Psoas muscle (tissue), 8 donors: ENCODE data around the gene MARCO. TPM values are rescaled to one million over a fixed set of nuclear protein-coding genes. Genes with fewer than 3 reads are reported as not detected.
"Not testable (repeated sequence)": the region's sequence is repeated elsewhere in the genome, so short reads cannot be mapped to it uniquely, and the experiment has no call there.

Source experiments
- ATAC-seq, 4 donors: fragments of 200-7000 bp; cut with Tn5 transposase; one replicate each; pipeline ENCODE4 v1.9.1; 2020; ENCODE audit warnings: moderate library complexity in 3 of 4, mild to moderate bottlenecking in 2 of 4
- DNase-seq, 2 donors: peaks; one replicate each; pipeline ENCODE4 v3.0.0-alpha.2; 2020
- H3K27ac ChIP-seq: fragments of 200-600 bp; one replicate; pipeline ENCODE4 v1.8.0; 2022
- H3K27me3 ChIP-seq, 3 donors: fragments of 200-600 bp in 1 of 3; one replicate each; pipeline versions ENCODE4 v1.6.1 to v1.8.0; 2013 to 2022; ENCODE audit warnings: low read length in 2 of 3, mild to moderate bottlenecking in 2 of 3, moderate library complexity in 1 of 3; ENCODE audit not compliant: insufficient read depth in 3 of 3
- H3K36me3 ChIP-seq, 2 donors: fragments of 200-600 bp in 1 of 2; one replicate each; pipeline versions ENCODE4 v1.6.1 to v1.8.0; 2013 to 2022; ENCODE audit warnings: low read depth in 1 of 2, mild to moderate bottlenecking in 1 of 2, moderate library complexity in 1 of 2; ENCODE audit not compliant: insufficient read depth in 1 of 2
- H3K4me1 ChIP-seq: fragments of 200-600 bp; one replicate; pipeline ENCODE4 v1.8.0; 2022
- H3K4me3 ChIP-seq: fragments of 200-600 bp; one replicate; pipeline ENCODE4 v1.8.0; 2022; ENCODE audit warnings: mild to moderate bottlenecking
- H3K9me3 ChIP-seq: fragments of 200-600 bp; one replicate; pipeline ENCODE4 v1.8.0; 2022
- WGBS, 3 donors: extraction: QIAGEN DNeasy Blood & Tissue Kit; methylation state at CpG; one replicate each; pipeline versions ENCODE4 v1.1.6 to v1.1.7; 2013; 5-methylcytosine and 5-hydroxymethylcytosine counted together
- intact Hi-C, 2 donors: fragments of 100-400 bp; cut with DNase I; formaldehyde crosslinking; loops; one replicate each; pipeline versions ENCODE4 v1.11.0 to v1.14.2; 2022
- polyA plus RNA-seq, 3 donors: library from polyadenylated mRNA; stranded (reverse); fragments of 200-250 nt; gene quantifications; one replicate each; pipeline ENCODE4 v1.2.3, GENCODE V29; 2013
- total RNA-seq, 4 donors: library from RNA; stranded (reverse); fragmentation: NEBNext Ultra II Directional in 2 of 4; extraction: Animal tissue kit (Norgen Biotek cat#: 25700) in 2 of 4; gene quantifications; one replicate each; pipeline versions ENCODE4 v1.2.1 to v1.2.4, GENCODE V29; 2021 to 2023
- TF ChIP-seq, protein P1 (sequence below): fragments of 200-600 bp; IDR thresholded peaks from one replicate; pipeline ENCODE4 v1.8.0; 2022; ENCODE audit warnings: antibody characterized with exemption
- donor health status: healthy with polysubstance abuse.
- donor health status: DM: no; HTN: no; CAD: no; lungs with moderate emphysema.
- donor health status: Bipolar disorder and iron deficiency.
- donor health status: healthy.
- donor health status: DM: yes; HTN: yes; CAD: no.
- donor health status: DM: no; HTN: no; CAD: no.
- donor health status: DM: no; HTN: no; CAD: no.
- donor health status: DM: yes; HTN: yes; CAD: no.

Gene MARCO
- total and polyA plus RNA-seq, 7 donors, result 0.18 to 6.1 (median 2.6) TPM

DNA sequence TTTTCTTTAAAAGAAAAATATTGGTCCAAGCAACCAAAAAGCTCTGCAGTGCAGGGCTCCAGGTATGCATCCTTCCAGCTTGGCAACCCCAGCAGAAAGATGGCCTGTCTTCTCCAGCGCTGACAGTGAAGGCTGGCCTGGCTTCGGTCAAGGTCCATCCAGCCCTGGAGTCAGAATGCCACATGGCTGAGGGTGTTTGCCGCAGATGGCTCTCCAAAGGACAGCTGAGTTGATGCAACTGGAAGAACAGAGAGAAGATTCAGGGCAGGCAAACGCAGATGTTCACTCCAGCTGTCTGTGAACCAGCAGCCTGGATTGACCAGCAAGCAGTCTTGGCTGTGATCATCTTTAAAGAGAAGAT is 51.4 kb downstream of the MARCO start:
- peaks cover 0 to 2% (median 0%) of the 10 kb centered on the region in 3 donors for H3K27me3 ChIP-seq
- WGBS, 3 donors, result 39 to 55% (median 53%) methylated on average over 4 of the region's 4 CpGs
- no peak for DNase-seq
- TF ChIP-seq, protein P1, sequence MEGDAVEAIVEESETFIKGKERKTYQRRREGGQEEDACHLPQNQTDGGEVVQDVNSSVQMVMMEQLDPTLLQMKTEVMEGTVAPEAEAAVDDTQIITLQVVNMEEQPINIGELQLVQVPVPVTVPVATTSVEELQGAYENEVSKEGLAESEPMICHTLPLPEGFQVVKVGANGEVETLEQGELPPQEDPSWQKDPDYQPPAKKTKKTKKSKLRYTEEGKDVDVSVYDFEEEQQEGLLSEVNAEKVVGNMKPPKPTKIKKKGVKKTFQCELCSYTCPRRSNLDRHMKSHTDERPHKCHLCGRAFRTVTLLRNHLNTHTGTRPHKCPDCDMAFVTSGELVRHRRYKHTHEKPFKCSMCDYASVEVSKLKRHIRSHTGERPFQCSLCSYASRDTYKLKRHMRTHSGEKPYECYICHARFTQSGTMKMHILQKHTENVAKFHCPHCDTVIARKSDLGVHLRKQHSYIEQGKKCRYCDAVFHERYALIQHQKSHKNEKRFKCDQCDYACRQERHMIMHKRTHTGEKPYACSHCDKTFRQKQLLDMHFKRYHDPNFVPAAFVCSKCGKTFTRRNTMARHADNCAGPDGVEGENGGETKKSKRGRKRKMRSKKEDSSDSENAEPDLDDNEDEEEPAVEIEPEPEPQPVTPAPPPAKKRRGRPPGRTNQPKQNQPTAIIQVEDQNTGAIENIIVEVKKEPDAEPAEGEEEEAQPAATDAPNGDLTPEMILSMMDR, result no peak
- no peaks in the 10 kb centered on the region for H3K9me3 ChIP-seq
- no peaks in the 10 kb centered on the region for H3K36me3 ChIP-seq
- H3K4me1 ChIP-seq, result no peaks in the 10 kb centered on the region
- no peak overlapping the region for H3K27ac ChIP-seq
- H3K4me3 ChIP-seq, result no peak overlapping the region
- ATAC-seq, result no peak
- intact Hi-C loops, result no loop called here

DNA sequence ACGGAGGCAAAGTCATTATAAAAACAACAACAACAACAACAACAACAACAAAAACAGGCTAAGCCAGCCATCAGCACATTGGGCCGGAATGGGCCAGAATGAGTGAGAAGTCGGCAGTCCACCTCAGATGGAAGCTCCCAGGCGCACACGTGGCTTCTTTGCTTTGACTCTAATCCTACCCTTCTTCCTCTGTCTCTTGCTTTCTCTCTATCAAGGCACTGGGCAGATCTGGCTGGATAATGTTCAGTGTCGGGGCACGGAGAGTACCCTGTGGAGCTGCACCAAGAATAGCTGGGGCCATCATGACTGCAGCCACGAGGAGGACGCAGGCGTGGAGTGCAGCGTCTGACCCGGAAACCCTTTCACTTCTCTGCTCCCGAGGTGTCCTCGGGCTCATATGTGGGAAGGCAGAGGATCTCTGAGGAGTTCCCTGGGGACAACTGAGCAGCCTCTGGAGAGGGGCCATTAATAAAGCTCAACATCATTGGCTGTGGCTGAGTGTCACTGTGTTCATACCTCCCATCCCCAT is 52.2 kb downstream of the MARCO start:
- Histone ChIP-seq H3K4me3 (no peak overlapping the region), H3K9me3 (no peaks in the 10 kb centered on the region), H3K27ac (no peak overlapping the region), H3K36me3 (no peaks in the 10 kb centered on the region), H3K27me3 (no peaks in the 10 kb centered on the region), H3K4me1 (no peaks in the 10 kb centered on the region)
- no peak for DNase-seq
- no peak for ATAC-seq
- WGBS, 3 donors, result 82 to 90% (median 87%) methylated on average over 14 of the region's 14 CpGs
- intact Hi-C loops, result no loop called here
- TF ChIP-seq, protein P1, result no peak

DNA sequence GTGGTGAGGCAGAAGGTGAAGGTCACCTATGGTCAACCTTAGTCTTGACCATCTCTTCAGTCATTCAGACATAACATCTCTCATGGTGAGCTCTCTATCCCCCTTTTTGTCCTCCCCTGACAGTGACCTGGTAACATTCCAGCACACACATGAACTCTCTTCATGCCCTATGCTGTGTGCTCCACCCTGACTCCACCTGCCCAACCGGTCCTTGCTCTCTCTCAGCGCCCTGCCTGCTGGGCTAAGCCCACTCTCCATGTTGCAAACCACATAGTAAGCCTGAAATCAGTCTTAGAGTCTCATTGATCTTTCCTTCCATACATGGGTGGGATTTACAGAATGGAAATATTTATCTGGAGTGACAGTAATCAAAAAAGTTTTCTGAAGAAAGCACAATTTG is 52.8 kb downstream of the MARCO start:
- no peaks in the 10 kb centered on the region for H3K27me3 ChIP-seq
- WGBS, 3 donors, result 77 to 86% (median 80%) methylated on average over 2 of the region's 2 CpGs
- H3K27ac ChIP-seq, result no peak overlapping the region
- no peaks in the 10 kb centered on the region for H3K4me1 ChIP-seq
- DNase-seq (no peak), ATAC-seq (no peak)
- H3K9me3 ChIP-seq, result no peaks in the 10 kb centered on the region
- H3K4me3 ChIP-seq, result no peak overlapping the region
- intact Hi-C loops, result no loop called here
- H3K36me3 ChIP-seq, result no peaks in the 10 kb centered on the region
- TF ChIP-seq, protein P1, result no peak

DNA sequence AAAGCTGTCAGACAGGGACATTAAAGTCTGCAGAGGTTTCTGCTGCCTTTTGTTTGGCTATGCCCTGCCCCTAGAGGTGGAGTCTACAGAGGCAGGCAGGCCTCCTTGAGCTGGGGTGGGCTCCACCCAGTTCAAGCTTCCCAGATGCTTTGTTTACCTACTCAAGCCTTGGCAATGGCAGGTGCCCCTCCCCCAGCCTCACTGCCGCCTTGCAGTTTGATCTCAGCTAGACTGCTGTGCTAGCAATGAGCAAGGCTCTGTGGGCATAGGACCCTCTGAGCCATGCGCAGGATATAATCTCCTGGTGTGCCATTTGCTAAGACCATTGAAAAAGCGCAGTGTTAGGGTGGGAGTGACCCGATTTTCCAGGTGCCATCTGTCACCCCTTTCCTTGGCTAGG is 61.9 kb downstream of the MARCO start:
- intact Hi-C loops, H3K27ac ChIP-seq, ATAC-seq, H3K36me3 ChIP-seq, H3K9me3 ChIP-seq, DNase-seq, H3K4me1 ChIP-seq, H3K27me3 ChIP-seq, H3K4me3 ChIP-seq: not testable (repeated sequence)
- 90 to 94% (median 94%) methylated on average over 4 of the region's 4 CpGs for WGBS, 3 donors

DNA sequence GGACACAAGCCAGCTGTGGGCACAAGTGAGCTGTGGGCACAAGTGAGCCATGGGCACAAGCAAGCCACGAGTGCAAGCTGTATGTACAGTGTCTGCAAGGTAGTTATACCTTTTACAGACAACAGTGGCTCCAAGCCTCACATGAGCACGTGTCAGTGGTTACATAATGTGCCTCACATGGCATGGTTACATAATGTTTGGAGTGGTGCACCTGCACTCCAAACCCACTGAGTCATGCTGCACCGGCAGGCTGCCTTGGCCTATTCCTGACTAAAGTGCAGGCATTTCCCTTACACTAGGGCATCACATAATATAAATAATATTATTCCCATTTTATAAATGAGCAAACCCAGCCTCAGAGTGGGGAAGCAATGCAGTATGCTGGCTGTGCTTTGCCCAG is 62.6 kb downstream of the MARCO start:
- no peak overlapping the region for H3K4me3 ChIP-seq
- DNase-seq, result no peak
- TF ChIP-seq, protein P1, result no peak
- no peaks in the 10 kb centered on the region for H3K36me3 ChIP-seq
- H3K27ac ChIP-seq, result no peak overlapping the region
- no peaks in the 10 kb centered on the region for H3K9me3 ChIP-seq
- H3K4me1 ChIP-seq, result no peaks in the 10 kb centered on the region
- H3K27me3 ChIP-seq, result peaks cover 0 to 6% (median 0%) of the 10 kb centered on the region in 3 donors
- no peak for ATAC-seq
- 50 to 63% (median 52%) methylated on average over 3 of the region's 3 CpGs for WGBS, 3 donors
- intact Hi-C loops, result no loop called here
